ENCODE measurements around the gene ELL2.

Gene ELL2

DNA sequence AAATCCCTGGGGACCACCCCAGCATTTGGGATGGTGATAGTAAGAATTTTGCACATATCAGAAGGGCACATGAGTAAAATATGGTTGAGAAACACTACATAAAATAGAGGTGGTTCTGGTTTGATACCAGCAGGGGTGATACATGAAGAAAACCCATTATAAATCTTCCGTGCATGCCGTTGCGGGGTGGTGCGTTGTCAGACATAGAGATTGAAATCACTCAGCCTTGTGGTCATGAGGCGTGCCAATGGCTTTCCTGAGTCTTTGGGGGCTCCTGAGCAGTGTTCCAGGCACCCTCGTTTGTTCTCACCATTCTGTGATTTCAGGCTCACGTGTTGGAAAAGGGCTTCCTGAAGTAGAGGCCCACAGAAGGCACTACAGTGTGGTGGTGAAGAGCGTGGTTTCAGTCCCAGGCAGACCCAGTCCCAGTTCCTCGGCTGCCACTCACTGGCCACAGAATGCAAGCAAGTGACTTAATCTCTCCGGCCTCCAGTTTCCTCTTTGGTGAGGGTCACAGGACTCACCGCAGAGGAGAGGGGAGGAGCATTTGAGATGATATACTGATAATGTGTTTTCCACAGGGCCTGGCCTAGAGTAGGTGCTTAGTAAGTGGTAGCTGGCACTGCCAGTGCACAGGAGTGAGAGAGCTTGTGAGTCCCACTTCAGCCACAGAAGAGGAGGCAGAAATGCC, 118.7 kb downstream of the ELL2 start:
- peak; percentile 94 for DNase-seq (ENCODE audit: low read depth)
- no peak overlapping the region for H3K4me3 ChIP-seq (ENCODE audit: low read depth, low read length)
- TF ChIP-seq, protein P1, sequence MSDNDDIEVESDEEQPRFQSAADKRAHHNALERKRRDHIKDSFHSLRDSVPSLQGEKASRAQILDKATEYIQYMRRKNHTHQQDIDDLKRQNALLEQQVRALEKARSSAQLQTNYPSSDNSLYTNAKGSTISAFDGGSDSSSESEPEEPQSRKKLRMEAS (IDR thresholded peaks at IDR 0.05; ENCODE audit: low read depth, low read length): peak; percentile 84
- TF ChIP-seq POLR2A (IDR thresholded peaks at IDR 0.05; ENCODE audit: extremely low read depth, insufficient read length) (no peak), MYC (IDR thresholded peaks at IDR 0.05; ENCODE audit: low read depth, low read length) (peak; percentile 81)
- TF ChIP-seq, protein P2, sequence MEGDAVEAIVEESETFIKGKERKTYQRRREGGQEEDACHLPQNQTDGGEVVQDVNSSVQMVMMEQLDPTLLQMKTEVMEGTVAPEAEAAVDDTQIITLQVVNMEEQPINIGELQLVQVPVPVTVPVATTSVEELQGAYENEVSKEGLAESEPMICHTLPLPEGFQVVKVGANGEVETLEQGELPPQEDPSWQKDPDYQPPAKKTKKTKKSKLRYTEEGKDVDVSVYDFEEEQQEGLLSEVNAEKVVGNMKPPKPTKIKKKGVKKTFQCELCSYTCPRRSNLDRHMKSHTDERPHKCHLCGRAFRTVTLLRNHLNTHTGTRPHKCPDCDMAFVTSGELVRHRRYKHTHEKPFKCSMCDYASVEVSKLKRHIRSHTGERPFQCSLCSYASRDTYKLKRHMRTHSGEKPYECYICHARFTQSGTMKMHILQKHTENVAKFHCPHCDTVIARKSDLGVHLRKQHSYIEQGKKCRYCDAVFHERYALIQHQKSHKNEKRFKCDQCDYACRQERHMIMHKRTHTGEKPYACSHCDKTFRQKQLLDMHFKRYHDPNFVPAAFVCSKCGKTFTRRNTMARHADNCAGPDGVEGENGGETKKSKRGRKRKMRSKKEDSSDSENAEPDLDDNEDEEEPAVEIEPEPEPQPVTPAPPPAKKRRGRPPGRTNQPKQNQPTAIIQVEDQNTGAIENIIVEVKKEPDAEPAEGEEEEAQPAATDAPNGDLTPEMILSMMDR (IDR thresholded peaks at IDR 0.05; ENCODE audit: low read depth, low read length): peak; percentile 57

DNA sequence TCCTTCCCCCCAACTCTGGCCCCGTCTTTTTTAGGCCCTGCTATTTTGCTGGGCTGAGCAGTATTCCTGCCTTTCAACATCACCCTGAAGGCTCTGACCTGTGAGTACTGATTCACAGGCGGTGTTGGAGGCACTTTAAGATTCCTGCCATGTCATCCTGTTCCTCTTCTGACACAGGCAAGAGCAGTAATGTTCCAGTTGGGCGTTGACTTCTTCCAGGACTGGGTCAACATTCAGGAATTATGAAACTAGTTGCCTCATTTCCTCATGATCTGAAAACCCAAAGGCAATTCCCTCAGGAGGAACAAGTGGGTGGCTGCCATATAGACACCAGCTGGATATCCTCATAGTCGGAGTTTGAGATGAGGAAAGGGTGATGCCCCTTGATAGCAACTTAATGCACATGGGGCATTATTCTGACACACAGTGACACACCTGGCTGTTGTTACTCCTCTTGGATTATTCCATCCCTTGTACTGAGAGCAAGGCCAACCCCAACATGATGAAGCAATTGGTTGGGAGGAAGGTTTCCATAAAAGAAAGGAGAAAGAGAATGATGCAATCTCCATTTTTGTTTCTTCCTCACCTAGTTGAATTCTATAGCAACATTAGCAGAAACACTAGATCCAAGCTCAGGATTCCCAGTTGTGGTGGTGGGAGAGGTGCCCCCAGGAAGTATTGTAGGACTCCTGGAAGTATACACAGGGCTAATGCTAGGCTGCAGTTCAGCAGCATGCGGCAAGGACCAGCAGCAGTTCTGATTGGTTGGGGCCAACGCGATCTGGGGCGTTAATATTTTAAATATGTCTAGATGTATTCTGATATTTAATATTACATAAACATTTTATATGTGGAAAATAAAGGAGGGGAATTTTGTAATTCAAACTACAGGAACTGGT, 119.5 kb downstream of the ELL2 start:
- H3K4me3 ChIP-seq (ENCODE audit: low read depth, low read length): no peak overlapping the region
- no peak for DNase-seq (ENCODE audit: low read depth)
- no peak for TF ChIP-seq MYC (IDR thresholded peaks at IDR 0.05; ENCODE audit: low read depth, low read length)
- TF ChIP-seq, protein P1 (IDR thresholded peaks at IDR 0.05; ENCODE audit: low read depth, low read length): no peak
- TF ChIP-seq, protein P2 (IDR thresholded peaks at IDR 0.05; ENCODE audit: low read depth, low read length): no peak
- TF ChIP-seq POLR2A (IDR thresholded peaks at IDR 0.05; ENCODE audit: extremely low read depth, insufficient read length): no peak

DNA sequence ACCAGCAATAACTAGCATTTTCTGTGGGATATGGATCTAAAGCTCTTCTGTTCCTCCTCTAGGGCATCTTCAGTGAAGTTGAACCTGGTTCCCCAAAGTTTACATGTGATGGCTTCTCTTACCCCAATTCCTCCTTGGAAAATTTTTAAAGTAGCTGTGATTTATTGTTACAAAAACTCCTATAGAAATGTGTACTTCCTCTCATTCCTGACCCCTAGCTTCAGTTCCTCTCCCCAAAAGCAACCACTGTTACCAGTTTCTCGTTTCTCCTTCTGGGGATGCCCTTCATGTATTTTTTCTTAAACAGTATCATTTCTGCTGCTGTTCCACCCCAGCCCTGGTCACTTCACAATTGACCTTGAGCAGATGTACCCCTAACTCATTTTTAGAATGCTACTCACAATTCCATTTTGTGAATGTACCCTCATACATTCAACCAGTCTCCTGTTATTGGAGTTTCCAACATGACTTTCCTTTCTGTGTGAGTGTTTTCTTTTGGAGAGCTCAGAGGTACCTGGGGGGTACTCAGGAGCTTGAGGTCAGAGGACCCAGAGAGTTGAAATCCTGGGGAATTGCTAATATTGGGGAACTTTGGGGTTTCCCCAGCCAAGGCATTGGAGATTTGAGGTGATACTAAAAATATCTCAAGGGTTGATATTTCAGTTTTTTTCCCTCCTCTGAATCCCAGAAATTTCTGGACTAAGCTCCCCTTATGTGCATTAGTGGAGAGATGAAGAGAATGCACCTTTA, 120.5 kb downstream of the ELL2 start:
- TF ChIP-seq MYC (IDR thresholded peaks at IDR 0.05; ENCODE audit: low read depth, low read length) (no peak), POLR2A (IDR thresholded peaks at IDR 0.05; ENCODE audit: extremely low read depth, insufficient read length) (no peak)
- TF ChIP-seq, protein P1 (IDR thresholded peaks at IDR 0.05; ENCODE audit: low read depth, low read length): no peak
- TF ChIP-seq, protein P2 (IDR thresholded peaks at IDR 0.05; ENCODE audit: low read depth, low read length): no peak
- no peak for DNase-seq (ENCODE audit: low read depth)
- H3K4me3 ChIP-seq (ENCODE audit: low read depth, low read length): no peak overlapping the region

DNA sequence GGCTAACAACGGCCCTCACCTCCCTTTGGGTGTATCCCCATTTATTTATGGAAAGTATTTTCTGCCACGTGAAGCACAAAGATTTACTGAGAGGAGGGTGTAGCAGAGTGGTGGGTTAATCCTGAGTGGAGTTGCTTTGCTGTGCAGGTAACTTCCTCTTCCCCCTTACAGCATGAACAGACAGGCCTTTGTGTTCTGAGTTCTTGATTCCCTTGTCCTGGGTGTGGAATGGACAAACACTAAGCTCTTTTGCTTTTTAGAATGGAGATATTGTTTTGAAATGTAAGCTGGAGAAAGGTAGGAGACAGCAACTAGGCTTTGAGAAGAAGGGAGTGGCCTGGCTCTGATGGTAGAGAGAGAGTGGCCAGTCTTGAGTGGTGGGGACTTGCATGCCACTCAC, 122.0 kb downstream of the ELL2 start:
- TF ChIP-seq, protein P1 (IDR thresholded peaks at IDR 0.05; ENCODE audit: low read depth, low read length): no peak
- TF ChIP-seq, protein P2 (IDR thresholded peaks at IDR 0.05; ENCODE audit: low read depth, low read length): no peak
- no peak for TF ChIP-seq POLR2A (IDR thresholded peaks at IDR 0.05; ENCODE audit: extremely low read depth, insufficient read length)
- TF ChIP-seq MYC (IDR thresholded peaks at IDR 0.05; ENCODE audit: low read depth, low read length): no peak
- H3K4me3 ChIP-seq (ENCODE audit: low read depth, low read length): no peak overlapping the region
- no peak for DNase-seq (ENCODE audit: low read depth)

DNA sequence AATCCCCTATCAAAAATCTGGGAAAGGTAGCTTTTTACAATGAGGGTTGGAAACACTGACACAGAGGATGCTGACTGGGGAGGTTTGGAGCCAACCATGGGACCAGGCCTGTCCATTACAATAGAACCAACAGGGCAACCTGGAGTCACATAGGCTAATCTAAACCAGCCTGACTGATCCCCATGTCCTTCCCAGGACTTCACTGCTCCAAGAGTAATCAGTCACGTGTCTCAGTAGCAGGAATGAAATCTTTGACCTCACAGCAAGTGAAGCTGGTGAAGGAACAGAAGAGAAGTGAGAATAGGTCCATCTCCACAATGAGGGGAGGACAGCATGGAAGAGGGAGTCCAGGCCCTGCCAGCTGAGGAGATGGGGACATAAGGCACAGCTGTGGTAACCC, 123.1 kb downstream of the ELL2 start:
- DNase-seq (ENCODE audit: low read depth): no peak
- TF ChIP-seq, protein P1 (IDR thresholded peaks at IDR 0.05; ENCODE audit: low read depth, low read length): no peak
- TF ChIP-seq POLR2A (IDR thresholded peaks at IDR 0.05; ENCODE audit: extremely low read depth, insufficient read length) (no peak), MYC (IDR thresholded peaks at IDR 0.05; ENCODE audit: low read depth, low read length) (no peak)
- TF ChIP-seq, protein P2 (IDR thresholded peaks at IDR 0.05; ENCODE audit: low read depth, low read length): no peak
- no peak overlapping the region for H3K4me3 ChIP-seq (ENCODE audit: low read depth, low read length)

Data from NB4 (cell line).